Measurements from ENCODE around the gene CAMK1D. TPM values are rescaled to one million over a fixed set of nuclear protein-coding genes. Genes with fewer than 3 reads are reported as not detected.

Gene CAMK1D
- total and polyA plus RNA-seq, 2 of the 4 experiments (the other 2 are of a cell fraction), result 5.0 to 5.3 TPM

- 59% methylated on average over 2 of the region's 3 CpGs; no CpG with 5 or more reads in 1 of the 2 experiments for whole genome bisulfite sequencing, 2 experiments (ENCODE audit: extremely low coverage in 2 of 2, insufficient read length in 1 of 2)
- H3K14ac ChIP-seq (replicated peaks; ENCODE audit: low read depth, low read length), result no peak overlapping the region; the same call in 1 of the 2 replicates
- intact Hi-C loops (cut with micrococcal nuclease), result no loop called here
- H2AFZ ChIP-seq (replicated peaks; ENCODE audit: low read length, poor library complexity), result no peak overlapping the region
- POLR2A ChIA-PET (ENCODE audit: unreplicated experiment), result no interaction called here
- DNase-seq (no peak), ATAC-seq (ENCODE audit: low read depth) (no peak)
- H2BK5ac ChIP-seq (ENCODE audit: low read depth, low read length, poor library complexity, severe bottlenecking), result no peak overlapping the region
- H2BK120ac ChIP-seq (ENCODE audit: low read depth, low read length), result peak overlapping the region; percentile 54
- H4K8ac ChIP-seq (ENCODE audit: low read depth in 2 of 2, low read length in 2 of 2), result no peak overlapping the region
- H3K4me3 ChIP-seq (ENCODE audit: insufficient read depth, low read depth, low read length), result no peak overlapping the region
- H3K9ac ChIP-seq (ENCODE audit: low read depth, low read length), result no peak overlapping the region
- no peak overlapping the region for H3K27ac ChIP-seq (ENCODE audit: insufficient read depth, low read length)
- H2AK9ac ChIP-seq (replicated peaks; ENCODE audit: low read depth, low read length, poor library complexity), result no peak overlapping the region
- H2BK20ac ChIP-seq (ENCODE audit: low read depth, low read length), result no peak overlapping the region
- peak overlapping the region; percentile 43 for H2AK5ac ChIP-seq (ENCODE audit: low read depth, low read length)
- no peaks in the 10 kb centered on the region for H4K20me1 ChIP-seq (ENCODE audit: insufficient read depth, low read length)
- H3K9me3 ChIP-seq (ENCODE audit: control insufficient read depth, insufficient read depth, low read length), result no peaks in the 10 kb centered on the region
- no peak overlapping the region for H3K4me2 ChIP-seq (ENCODE audit: low read depth, low read length)
- H3K4ac ChIP-seq (ENCODE audit: low read depth, low read length), result no peak overlapping the region; the same call in 1 of the 2 replicates
- no peak overlapping the region for H4K91ac ChIP-seq (ENCODE audit: insufficient read depth, low read depth, low read length)
- no peak overlapping the region; the same call in 1 of the 2 replicates for H3K18ac ChIP-seq (ENCODE audit: low read depth, low read length)
- no peak overlapping the region; the same call in 1 of the 2 replicates for H4K5ac ChIP-seq (ENCODE audit: low read depth, low read length)
- no peaks in the 10 kb centered on the region; the same call in 1 of the 2 replicates for H3K27me3 ChIP-seq (ENCODE audit: control insufficient read depth, insufficient read depth, low read length)
- H3K4me1 ChIP-seq (ENCODE audit: control insufficient read depth, insufficient read depth, low read length), result peaks cover 8% of the 10 kb centered on the region; the same call in 1 of the 2 replicates
- no peaks in the 10 kb centered on the region for H3K9me1 ChIP-seq (ENCODE audit: insufficient read depth, low read length)
- no peak for TF ChIP-seq CTCF (conservative IDR thresholded peaks at IDR 0.05; ENCODE audit: low read depth, low read length)
- no TSS peak for BruUV-seq (replicated peaks)
- no peaks in the 10 kb centered on the region for H3K79me1 ChIP-seq (ENCODE audit: low read depth in 1 of 2, low read length in 2 of 2)
- CTCF ChIA-PET, result interaction anchor here (0.6 kb wide), 1 partner anchor 23 kb away, joined by 3 read pairs; no protein-coding TSS in a partner anchor
- dilution Hi-C loops (cut with HindIII; ENCODE audit: low sequenced_read_pairs, unreplicated experiment), result no loop called here
- no peak overlapping the region for H3K56ac ChIP-seq (ENCODE audit: extremely low read depth, insufficient read depth, low read length)
- H3K23ac ChIP-seq (ENCODE audit: low read depth, low read length), result no peak overlapping the region
- in situ Hi-C loops (cut with MboI; ENCODE audit: low sequenced_read_pairs), result no loop called here
- H2BK15ac ChIP-seq (ENCODE audit: low read depth, low read length), result no peak overlapping the region; the same call in 2 of the 3 replicates
- no peaks in the 10 kb centered on the region for H3K36me3 ChIP-seq (ENCODE audit: control insufficient read depth, insufficient read depth, low read length)
Observed at GRCh38 chr10:12823328-12823727, 474.0 kb downstream of the CAMK1D start.

Data from IMR-90 (cell line).